Activated CD4-positive, alpha-beta T cell treated with anti-CD3 and anti-CD28 coated beads, Interleukin-2, amount 10 ng/mL, durations not matched to agents 7 days and 5 days (primary cell): ENCODE results near the gene HAND1. TPM values are rescaled to one million over a fixed set of nuclear protein-coding genes. Genes with fewer than 3 reads are reported as not detected.
A peak's percentile ranks its signal among the peaks of the same experiment; 100 is the strongest.

Source experiments
- CTCF ChIA-PET: fragments of 350-600 bp; sonication (Branson Sonifier 250); formaldehyde crosslinking; loops from one replicate; lab custom pipeline; 2021; ENCODE audit warnings: antibody characterized with exemption; lab: Charles Lee
- POLR2A ChIA-PET: fragments of 350-600 bp; sonication (Branson Sonifier 250); formaldehyde crosslinking; loops from one replicate; lab custom pipeline; 2021; ENCODE audit warnings: antibody characterized with exemption; lab: Charles Lee
- DNase-seq: peaks from one replicate; pipeline ENCODE4 v3.0.0-alpha.2; 2020
- H3K27ac Mint-ChIP-seq: one replicate; pipeline ENCODE4 v1.8.0; 2021; ENCODE audit warnings: mild to moderate bottlenecking, moderate library complexity, mixed read lengths
- H3K27me3 Mint-ChIP-seq: one replicate; pipeline ENCODE4 v1.8.0; 2021; ENCODE audit warnings: mixed read lengths
- H3K36me3 Mint-ChIP-seq: one replicate; pipeline ENCODE4 v1.8.0; 2021; ENCODE audit warnings: low read depth, mixed read lengths
- H3K4me1 Mint-ChIP-seq: one replicate; pipeline ENCODE4 v1.8.0; 2021; ENCODE audit warnings: mixed read lengths
- H3K4me3 Mint-ChIP-seq: one replicate; pipeline ENCODE4 v1.8.0; 2021; ENCODE audit warnings: mild to moderate bottlenecking, moderate library complexity, mixed read lengths
- H3K9me3 Mint-ChIP-seq: one replicate; pipeline ENCODE4 v1.8.0; 2021; ENCODE audit warnings: mixed read lengths
- total RNA-seq, 2 experiments: library from RNA; stranded (reverse); gene quantifications; one replicate each; pipeline ENCODE4 v1.2.3, GENCODE V29; 2021

The HAND1 gene
- total RNA-seq, 2 experiments from 2014 or later, result not detected

GRCh38 chr5:154435226-154435625, 42.8 kb downstream of the HAND1 start:
- no peaks in the 10 kb centered on the region for H3K27me3 Mint-ChIP-seq

DNA sequence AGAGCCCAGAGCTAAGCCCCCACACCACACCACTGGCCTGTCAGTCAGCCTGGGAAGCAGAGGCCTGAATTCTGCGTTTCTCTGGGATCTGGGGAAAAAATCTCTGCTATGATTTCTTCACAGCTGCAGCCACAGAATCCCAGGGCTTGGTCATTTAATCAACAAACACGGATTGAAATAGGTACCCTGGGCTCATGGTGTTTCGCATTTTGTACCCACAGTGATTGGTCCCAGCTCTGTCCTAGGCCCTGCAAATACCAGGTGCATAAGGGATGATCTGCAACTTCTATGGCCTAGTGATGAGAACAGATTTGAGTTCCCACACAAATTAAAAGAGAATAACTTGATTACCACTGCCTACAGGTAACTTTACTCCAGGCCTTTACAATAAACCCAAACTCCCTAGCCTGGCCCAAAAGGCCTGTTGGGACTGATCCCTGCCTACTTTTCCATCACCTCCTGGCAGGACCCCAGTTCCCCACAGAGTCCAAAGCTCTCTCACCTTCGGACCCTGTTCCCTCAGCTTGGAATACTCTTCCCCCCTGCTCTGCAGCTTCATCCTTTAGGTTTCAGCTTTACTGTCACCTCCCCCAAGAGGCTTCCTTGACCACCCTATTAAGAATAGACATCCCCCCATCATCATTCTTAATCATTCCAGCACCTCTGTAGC, 46.9 kb downstream of the HAND1 start:
- Mint-ChIP-seq H3K27me3 (no peaks in the 10 kb centered on the region), H3K27ac (no peak overlapping the region), H3K36me3 (peaks cover 20% of the 10 kb centered on the region), H3K4me3 (no peak overlapping the region), H3K4me1 (no peaks in the 10 kb centered on the region), H3K9me3 (peaks cover 2% of the 10 kb centered on the region)
- CTCF ChIA-PET, result no interaction called here
- POLR2A ChIA-PET, result no interaction called here
- DNase-seq, result no peak

More at GRCh38 chr5:154435226-154435625, 42.8 kb downstream of the HAND1 start:
- Mint-ChIP-seq H3K27ac (no peak overlapping the region), H3K9me3 (no peaks in the 10 kb centered on the region), H3K36me3 (peaks cover 50% of the 10 kb centered on the region), H3K4me1 (no peaks in the 10 kb centered on the region), H3K4me3 (no peak overlapping the region)
- ChIA-PET POLR2A (no interaction called here), CTCF (no interaction called here)
- peak; percentile 4 for DNase-seq

DNA sequence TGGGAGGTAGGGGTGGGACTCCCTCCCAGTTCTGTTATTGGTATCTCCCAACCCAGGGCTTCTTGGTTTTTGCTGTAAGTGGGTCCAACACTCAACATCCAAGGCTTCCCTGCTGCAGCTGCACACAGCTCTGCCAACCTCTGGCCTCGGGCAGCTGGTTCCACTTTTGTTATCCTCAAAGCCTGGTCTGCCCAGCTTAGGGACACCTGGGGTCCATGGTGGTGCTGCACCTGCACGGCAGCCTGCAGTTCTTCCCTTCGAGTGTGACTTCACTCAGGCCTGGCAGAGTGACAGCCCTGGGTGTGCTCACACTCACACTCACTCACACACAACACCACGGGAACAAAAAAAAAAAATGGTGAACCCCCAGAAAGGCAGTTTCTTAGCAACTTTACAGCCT, 47.6 kb downstream of the HAND1 start:
- no peak for DNase-seq
- peaks cover 15% of the 10 kb centered on the region for H3K36me3 Mint-ChIP-seq
- POLR2A ChIA-PET, result no interaction called here

GRCh38 chr5:154429341-154429740, 48.7 kb downstream of the HAND1 start:
- CTCF ChIA-PET, result no interaction called here
- Mint-ChIP-seq H3K4me3 (no peak overlapping the region), H3K27me3 (no peaks in the 10 kb centered on the region), H3K9me3 (peaks cover 2% of the 10 kb centered on the region), H3K36me3 (peaks cover 10% of the 10 kb centered on the region), H3K27ac (no peak overlapping the region), H3K4me1 (peaks cover 2% of the 10 kb centered on the region)
- DNase-seq, result no peak
- POLR2A ChIA-PET, result no interaction called here

More for the DNA sequence above, 47.6 kb downstream of the HAND1 start:
- Mint-ChIP-seq H3K27me3 (no peaks in the 10 kb centered on the region), H3K4me3 (no peak overlapping the region), H3K4me1 (no peaks in the 10 kb centered on the region), H3K27ac (no peak overlapping the region), H3K9me3 (peaks cover 2% of the 10 kb centered on the region)
- CTCF ChIA-PET, result no interaction called here

DNA sequence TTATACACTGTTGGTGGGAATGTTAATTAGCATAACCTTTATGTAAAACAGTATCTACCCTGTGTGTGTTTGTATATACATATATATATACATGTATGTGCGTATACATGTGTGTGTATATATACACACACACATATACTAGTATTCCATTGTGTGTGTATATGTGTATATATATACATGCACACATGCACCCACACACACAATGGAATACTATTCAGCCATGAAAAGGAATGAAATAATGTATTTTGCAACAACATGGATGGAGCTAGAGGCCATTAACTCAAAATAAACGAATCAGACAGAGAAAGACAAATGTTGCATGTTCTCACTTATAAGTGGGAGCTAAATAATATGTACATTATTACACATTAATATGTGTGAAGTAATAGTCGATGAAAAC, 49.8 kb downstream of the HAND1 start:
- Mint-ChIP-seq H3K4me1 (peaks cover 2% of the 10 kb centered on the region), H3K4me3 (no peak overlapping the region), H3K36me3 (peaks cover 12% of the 10 kb centered on the region), H3K27me3 (no peaks in the 10 kb centered on the region), H3K9me3 (peaks cover 2% of the 10 kb centered on the region), H3K27ac (no peak overlapping the region)
- ChIA-PET CTCF (no interaction called here), POLR2A (no interaction called here)
- DNase-seq, result no peak

Other genes starting within 250 kb of the HAND1 start
- gene SAP30L, start 32.2 kb downstream of the HAND1 start, total RNA-seq, result 10 to 100 TPM; 46.8 to 47.4 TPM